Measurements from ENCODE around the gene ABL2.

Gene ABL2

DNA sequence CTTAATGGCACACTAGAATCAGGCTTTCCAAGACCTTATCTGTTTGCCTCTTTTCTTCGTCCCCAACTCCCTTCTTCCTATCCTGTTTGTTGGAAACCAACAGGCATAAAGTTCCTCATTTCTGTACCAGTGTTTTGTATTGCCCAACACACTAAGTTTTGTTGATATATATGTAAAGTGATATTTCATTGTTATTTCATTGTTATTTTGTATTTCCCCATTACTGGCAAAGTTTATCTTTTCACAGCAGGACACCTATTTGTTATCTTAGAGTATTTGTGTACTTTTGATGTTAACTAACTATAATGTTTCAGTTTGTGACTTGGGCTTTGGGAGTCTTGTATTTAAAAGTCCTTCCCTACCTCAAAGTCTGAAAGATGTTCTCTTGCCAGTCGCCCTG is 176.7 kb downstream of the ABL2 start:
- no peak for DNase-seq (ENCODE audit: low read depth in 3 of 3)

Measured in stimulated activated CD4-positive, alpha-beta T cell treated with anti-CD3 and anti-CD28 coated beads, TNF-alpha, amount 100 ng/mL, for 4 hours (primary cell).